Sciatic nerve (tissue), 2 donors: Measurements from ENCODE around the gene MMEL1. TPM values are rescaled to one million over a fixed set of nuclear protein-coding genes. Genes with fewer than 3 reads are reported as not detected.
"Not testable (repeated sequence)": the region's sequence is repeated elsewhere in the genome, so short reads cannot be mapped to it uniquely, and the experiment has no call there.

ENCODE experiments used
- ATAC-seq: fragments of 200-7000 bp; cut with Tn5 transposase; one replicate; pipeline ENCODE4 v1.9.1; 2020; ENCODE audit warnings: mild to moderate bottlenecking, moderate library complexity
- DNase-seq: peaks from one replicate; pipeline ENCODE4 v3.0.0-alpha.2; 2020; ENCODE audit warnings: low spot score
- intact Hi-C: fragments of 100-400 bp; cut with DNase I; formaldehyde crosslinking; loops from one replicate; pipeline ENCODE4 v1.14.2; 2022
- total RNA-seq: library from RNA; stranded (reverse); fragmentation: NEBNext Ultra II Directional; extraction: Animal tissue kit (Norgen Biotek cat#: 25700); gene quantifications from one replicate; pipeline ENCODE4 v1.2.1, GENCODE V29; 2021
- donor health status: DM: no; HTN: no; CAD: no.
- donor health status: DM: no; HTN: no; CAD: no.

Gene MMEL1
- total RNA-seq, 1 donor from 2014 or later, result 1.7 TPM

GRCh38 chr1:2555634-2556276 is 77.1 kb downstream of the MMEL1 start:
- intact Hi-C loops, result no loop called here
- peak; percentile 94 for DNase-seq

GRCh38 chr1:2554621-2555387 is 78.0 kb downstream of the MMEL1 start:
- intact Hi-C loops, result no loop called here
- DNase-seq (peak; percentile 76), ATAC-seq (peak; percentile 3)

More at GRCh38 chr1:2555634-2556276, 77.1 kb downstream of the MMEL1 start:
- peak; percentile 88 for ATAC-seq

GRCh38 chr1:2553871-2554620 is 78.8 kb downstream of the MMEL1 start:
- DNase-seq (no peak), ATAC-seq (no peak)
- intact Hi-C loops, result no loop called here

- DNase-seq, ATAC-seq, intact Hi-C loops: not testable (repeated sequence)
Measured at GRCh38 chr1:2553076-2553475, 79.7 kb downstream of the MMEL1 start.

GRCh38 chr1:2552189-2552588 is 80.6 kb downstream of the MMEL1 start:
- intact Hi-C loops, result no loop called here
- ATAC-seq (no peak), DNase-seq (no peak)

GRCh38 chr1:2551544-2551943 is 81.3 kb downstream of the MMEL1 start:
- intact Hi-C loops, ATAC-seq, DNase-seq: not testable (repeated sequence)

- DNase-seq, ATAC-seq, intact Hi-C loops: not testable (repeated sequence)
Measured at GRCh38 chr1:2550309-2550861, 82.4 kb downstream of the MMEL1 start.

GRCh38 chr1:2549367-2550029 is 83.3 kb downstream of the MMEL1 start:
- ATAC-seq, DNase-seq: not testable (repeated sequence)
- intact Hi-C loops, result loop anchor here (2.0 kb wide), 1 partner anchor 135 kb away; no protein-coding TSS in a partner anchor

- intact Hi-C loops, result loop anchor here (2.0 kb wide), 1 partner anchor 133 kb away; no protein-coding TSS in a partner anchor
- peak; percentile 92 for DNase-seq
- peak; percentile 67 for ATAC-seq
Measured at GRCh38 chr1:2548068-2548589, 84.7 kb downstream of the MMEL1 start.

GRCh38 chr1:2547210-2548067 is 85.4 kb downstream of the MMEL1 start:
- intact Hi-C loops, result loop anchor here (2.0 kb wide), 1 partner anchor 133 kb away; no protein-coding TSS in a partner anchor
- DNase-seq, result no peak
- ATAC-seq, result no peak

- peak; percentile 73 for ATAC-seq
- DNase-seq, result peak; percentile 88
- intact Hi-C loops, result no loop called here
Measured at GRCh38 chr1:2546515-2547209, 86.2 kb downstream of the MMEL1 start.

- intact Hi-C loops, result loop anchor here (1.0 kb wide), 1 partner anchor 69 kb away; no protein-coding TSS in a partner anchor
- ATAC-seq (peak; percentile 65), DNase-seq (peak; percentile 92)
Measured at GRCh38 chr1:2545754-2546514, 86.9 kb downstream of the MMEL1 start.

- intact Hi-C loops, result loop anchor here (1.0 kb wide), 1 partner anchor 68 kb away; no protein-coding TSS in a partner anchor
Measured at GRCh38 chr1:2544875-2545640, 87.8 kb downstream of the MMEL1 start.

GRCh38 chr1:2544093-2544874 is 88.5 kb downstream of the MMEL1 start:
- DNase-seq (no peak), ATAC-seq (no peak)
- intact Hi-C loops, result no loop called here

More at GRCh38 chr1:2544875-2545640, 87.8 kb downstream of the MMEL1 start:
- no peak for DNase-seq
- no peak for ATAC-seq
